Measurements from ENCODE around the gene SUPT6H. TPM values are rescaled to one million over a fixed set of nuclear protein-coding genes. Genes with fewer than 3 reads are reported as not detected.
A peak's percentile ranks its signal among the peaks of the same experiment; 100 is the strongest.

SUPT6H gene
- total and polyA plus RNA-seq, 9 of the 15 experiments (the other 6 are each of a cell fraction or from before 2014, with no cell fraction given) = 1.7 to 77.7 (median 49.2) TPM

GRCh38 chr17:28744104-28744971 is 82.3 kb downstream of the SUPT6H start:
- POLR2A ChIA-PET = interaction anchor here (0.6 to 17.4 kb wide), 12 partner anchors 9 to 206 kb away, joined by 3 to 367 read pairs (median 3); partner anchors contain the start of genes NEK8, PIGS, PROCA1 and RPL23A
- BruUV-seq (replicated peaks) = TSS peak; percentile 69
- H3K9me1 ChIP-seq (ENCODE audit: control insufficient read depth, insufficient read depth, low read length) = no peaks in the 10 kb centered on the region
- H3K4me3 ChIP-seq = peak overlapping the region; percentile 87
- H3K36me3 ChIP-seq (ENCODE audit: control insufficient read depth, insufficient read depth, low read length) = peaks cover 47% of the 10 kb centered on the region; the same call in 2 of the 3 replicates
- FAIRE-seq (peak; percentile 63), DNase-seq (ENCODE audit: extremely low read depth in 1 of 4, low spot score in 3 of 4) (peak; percentile 85 to 91 (median 88)), ATAC-seq (peak; percentile 1; the same call in 1 of the 3 replicates)
- H3K4me2 ChIP-seq (ENCODE audit: insufficient read depth, low read length) = peak overlapping the region; percentile 94
- in situ Hi-C loops (cut with MboI) = no loop called here
- H2AFZ ChIP-seq (ENCODE audit: low read depth, low read length) = peak overlapping the region; percentile 74
- under 1% methylated on average over 46 of the region's 61 CpGs for WGBS (ENCODE audit: insufficient coverage, low coverage, missing lambda C conversion rate)
- intact Hi-C loops (cut with micrococcal nuclease) = loop anchor here (5.0 kb wide), 1 partner anchor 97 kb away; the partner anchor contains the start of gene BLTP2
- CTCF ChIA-PET (ENCODE audit: low intra/inter-chr PET ratio) = interaction anchor here (1.9 kb wide), 1 partner anchor 17 kb away, joined by 14 read pairs; the partner anchor contains the start of genes NEK8 and TLCD1
- H3K27me3 ChIP-seq (ENCODE audit: control insufficient read depth in 2 of 2, insufficient read depth in 2 of 2, low read length in 2 of 2) = no peaks in the 10 kb centered on the region
- no peaks in the 10 kb centered on the region for H3K9me3 ChIP-seq (replicated peaks; ENCODE audit: control insufficient read depth, insufficient read depth, low read depth, low read length)
- peaks cover 43 to 85% of the 10 kb centered on the region in 2 experiments for H3K4me1 ChIP-seq (replicated peaks in 1 of 2; ENCODE audit: control insufficient read depth in 2 of 2, insufficient read depth in 2 of 2, low read length in 2 of 2)
- H3K79me2 ChIP-seq (ENCODE audit: control insufficient read depth, insufficient read depth, low read length) = peaks cover 52% of the 10 kb centered on the region
- H3K27ac ChIP-seq (ENCODE audit: extremely low read depth, low read depth, low read length) = peak overlapping the region; percentile 96
- H3K9ac ChIP-seq (ENCODE audit: insufficient read depth in 1 of 2, low read depth in 2 of 2, low read length in 2 of 2) = peak overlapping the region; percentile 93 to 99
- H4K20me1 ChIP-seq (replicated peaks; ENCODE audit: control insufficient read depth, insufficient read depth, low read length) = peaks cover 27% of the 10 kb centered on the region
- TF ChIP-seq ARNT (IDR thresholded peaks at IDR 0.05) (no peak), PHF20 (IDR thresholded peaks at IDR 0.05; ENCODE audit: partially characterized antibody) (no peak), NELFE (IDR thresholded peaks at IDR 0.05; ENCODE audit: insufficient read depth, insufficient read length) (peak; percentile 33), EGR1 (conservative IDR thresholded peaks at IDR 0.05) (0 out of 2 replicates have a peak, but pooled peaks have one; percentile 7), CREB5 (CRISPR knock-in tag; IDR thresholded peaks at IDR 0.05) (0 out of 2 replicates have a peak, but pooled peaks have one; percentile 24), CBX3 (IDR thresholded peaks at IDR 0.05; ENCODE audit: borderline replicate concordance in 1 of 2, low read length in 2 of 2) (peak in 1 of 2 experiments; percentile 61; a peak in 1 of 3 replicates), FOXM1 (IDR thresholded peaks at IDR 0.05; ENCODE audit: low read depth) (no peak), FOXM1 (CRISPR knock-in tag; IDR thresholded peaks at IDR 0.05; ENCODE audit: low read depth) (no peak), NCOA1 (IDR thresholded peaks at IDR 0.05; ENCODE audit: low read depth) (peak; percentile 93), KDM5B (IDR thresholded peaks at IDR 0.05; ENCODE audit: insufficient replicate concordance, low read depth, low read length) (peak; percentile 75), MAFF (IDR thresholded peaks at IDR 0.05; ENCODE audit: low read length) (no peak), ZNF695 (CRISPR knock-in tag; IDR thresholded peaks at IDR 0.05) (no peak), ATF1 (CRISPR knock-in tag; IDR thresholded peaks at IDR 0.05) (peak; percentile 91), ATF1 (tag; IDR thresholded peaks at IDR 0.05) (peak; percentile 98), DLX4 (CRISPR knock-in tag; IDR thresholded peaks at IDR 0.05) (no peak), PBX2 (CRISPR knock-in tag; IDR thresholded peaks at IDR 0.05; ENCODE audit: low read depth) (no peak), PBX2 (tag; conservative IDR thresholded peaks at IDR 0.05; ENCODE audit: low read depth) (no peak)

Data from K562 (cell line).